HG02943 (cell line): Measurements from ENCODE around the gene FREM1.

Source experiments
- ATAC-seq: cut with Tn5 transposase; IDR thresholded peaks from one replicate; pipeline ENCODE4 v1.9.1; 2021; ENCODE audit warnings: mild to moderate bottlenecking, low read depth, moderate library complexity; ENCODE audit not compliant: unreplicated experiment

The FREM1 gene

DNA sequence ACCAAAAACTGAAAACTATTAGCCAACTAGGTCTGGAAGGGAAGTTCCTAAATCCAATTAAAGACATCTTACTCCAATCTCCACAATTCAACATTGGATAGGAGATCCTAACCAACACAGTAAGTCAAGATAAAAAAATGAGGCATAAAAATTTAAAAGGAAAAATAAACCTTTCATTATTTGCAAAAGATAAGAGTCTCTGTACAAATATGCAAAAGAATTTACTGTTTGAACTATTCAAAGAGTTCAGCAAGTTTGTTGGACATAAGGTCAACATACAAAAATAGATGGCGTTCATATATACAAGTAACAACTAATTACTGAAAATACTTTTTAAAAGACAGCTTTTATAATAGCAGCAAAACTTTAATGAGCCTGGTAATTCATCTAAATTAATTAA is 3.1 kb upstream of the FREM1 start:
- no peak for ATAC-seq

DNA sequence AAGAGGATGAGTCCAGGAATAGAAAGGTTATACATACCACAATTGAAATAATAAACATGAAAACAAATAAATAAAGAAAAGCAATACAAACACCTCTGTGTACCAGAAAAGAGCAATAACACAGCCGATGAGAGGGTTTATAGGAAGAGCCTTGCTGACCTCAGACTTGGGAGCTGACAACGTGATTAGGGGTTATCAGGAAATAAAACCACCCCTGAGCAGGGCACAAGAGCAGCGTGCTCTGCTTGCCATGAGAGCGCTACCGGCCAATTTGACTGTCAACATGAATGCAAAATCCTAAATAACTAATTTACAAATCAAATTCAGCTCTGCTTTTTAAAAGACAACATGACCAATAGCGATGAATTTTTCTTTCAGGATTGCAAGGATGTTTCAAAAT is 2.6 kb upstream of the FREM1 start:
- ATAC-seq = no peak

DNA sequence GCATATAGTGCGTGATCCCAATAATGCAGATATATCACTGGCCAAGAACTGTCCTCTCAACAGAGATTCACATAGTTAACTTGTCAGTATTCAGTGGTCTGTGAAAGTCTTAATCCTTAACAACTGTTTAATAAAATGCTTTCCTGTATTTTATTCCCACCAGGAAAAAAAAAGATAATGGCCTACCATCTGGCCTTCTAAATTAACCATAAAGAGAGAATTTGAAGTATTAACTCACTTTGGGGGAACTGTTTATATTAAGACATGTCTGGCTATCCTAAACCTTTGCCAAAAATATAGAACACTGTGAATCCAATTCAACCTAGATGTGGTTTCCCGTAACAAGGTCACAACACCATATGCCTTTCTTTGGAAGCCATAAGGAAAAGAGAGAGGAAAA is 818 bp upstream of the FREM1 start:
- ATAC-seq = no peak

DNA sequence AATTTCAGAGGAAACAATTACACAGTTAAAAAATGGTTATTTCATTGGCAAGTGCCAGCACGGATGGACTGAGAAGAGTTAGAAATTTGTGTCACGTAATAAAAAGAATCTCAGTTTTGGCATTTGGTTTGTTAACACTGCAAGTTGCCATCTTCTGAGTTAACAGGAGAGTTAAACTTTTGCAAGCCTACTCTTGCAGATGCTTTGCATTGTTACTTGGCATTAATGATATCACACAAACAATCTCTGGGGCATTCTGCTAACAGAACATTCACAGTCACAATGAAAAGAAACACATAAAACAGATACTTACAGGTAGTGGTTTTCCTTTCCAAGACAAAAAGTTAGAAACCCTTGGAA is 647 bp downstream of the FREM1 start:
- no peak for ATAC-seq

DNA sequence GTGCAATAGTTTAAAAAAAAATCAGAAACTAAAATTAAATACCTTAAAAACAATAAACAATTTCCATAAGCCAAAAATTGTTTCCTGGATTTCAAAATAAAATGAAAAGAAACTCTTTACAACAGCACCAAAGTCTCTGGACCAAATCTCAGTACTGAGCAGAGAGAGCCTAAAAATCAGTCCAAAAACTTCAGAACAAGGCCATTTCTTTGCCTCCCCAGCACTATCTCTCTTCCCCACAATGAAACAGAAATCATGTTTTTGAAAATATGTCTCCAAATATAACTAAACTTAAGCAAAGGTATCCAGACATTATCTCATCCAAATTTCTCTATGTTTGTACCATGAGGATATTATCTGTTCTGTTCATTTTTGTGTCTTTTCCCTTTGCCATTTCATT is 1.0 kb downstream of the FREM1 start:
- ATAC-seq = no peak

DNA sequence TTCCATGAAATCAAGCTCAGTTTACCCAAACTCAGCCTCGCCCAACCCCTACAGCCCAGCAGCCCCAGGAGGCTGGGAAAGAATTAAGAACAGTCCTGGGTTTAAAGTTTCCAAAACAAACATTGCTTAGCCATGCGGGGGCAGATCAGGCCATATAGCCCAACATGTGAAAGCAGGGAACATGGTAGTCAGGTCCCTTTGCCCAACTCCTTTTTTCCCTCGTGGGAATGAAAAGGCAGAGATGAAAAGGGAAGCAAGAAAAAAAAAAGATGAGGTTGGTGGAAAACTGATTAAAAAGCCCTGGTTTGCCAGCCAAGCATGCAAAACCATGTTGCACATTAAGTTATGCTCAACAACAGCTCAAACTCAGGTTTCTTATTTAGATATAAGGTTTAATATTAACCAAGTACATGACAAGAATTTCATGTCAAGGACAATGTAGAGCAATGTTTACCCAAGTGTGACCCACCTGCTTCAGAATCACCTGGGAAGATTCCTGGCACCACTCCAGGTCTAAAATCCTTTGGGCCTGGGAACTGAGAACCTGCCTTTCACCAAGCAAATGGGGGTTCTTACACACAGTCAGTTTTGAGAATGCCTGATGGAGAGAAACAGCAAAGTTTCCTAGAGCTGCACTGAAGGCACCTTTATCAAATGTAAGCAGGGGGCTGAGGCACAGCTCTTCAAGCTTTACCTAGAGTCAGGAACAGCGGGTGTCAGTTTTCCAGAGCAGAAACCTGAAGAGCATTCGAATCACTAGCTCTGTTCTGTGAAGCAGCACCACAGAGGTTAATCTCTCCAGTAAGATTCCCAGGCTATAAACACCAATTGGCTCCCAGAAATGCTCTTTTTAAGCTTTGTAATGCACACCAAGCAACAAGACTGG is 1.7 kb downstream of the FREM1 start:
- ATAC-seq = no peak

DNA sequence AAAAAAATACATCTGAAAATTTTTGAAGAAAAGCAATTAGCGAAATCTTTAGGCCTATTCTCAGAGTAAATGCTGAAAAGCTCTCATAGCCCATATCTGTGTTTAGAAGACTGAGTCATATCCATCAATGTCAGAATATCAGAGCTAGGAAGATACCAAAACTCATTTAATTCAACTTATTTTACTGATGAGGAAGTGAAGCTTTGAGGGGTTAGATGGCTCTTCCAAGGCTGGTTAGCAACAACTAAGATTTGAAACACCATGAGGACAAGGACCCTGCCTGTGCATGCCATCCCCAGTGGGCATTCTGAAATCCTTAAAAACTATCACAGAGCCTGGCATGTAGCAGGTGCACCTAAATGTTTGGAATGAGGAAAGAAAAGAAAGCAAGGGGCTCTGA is 2.5 kb downstream of the FREM1 start:
- ATAC-seq = no peak

DNA sequence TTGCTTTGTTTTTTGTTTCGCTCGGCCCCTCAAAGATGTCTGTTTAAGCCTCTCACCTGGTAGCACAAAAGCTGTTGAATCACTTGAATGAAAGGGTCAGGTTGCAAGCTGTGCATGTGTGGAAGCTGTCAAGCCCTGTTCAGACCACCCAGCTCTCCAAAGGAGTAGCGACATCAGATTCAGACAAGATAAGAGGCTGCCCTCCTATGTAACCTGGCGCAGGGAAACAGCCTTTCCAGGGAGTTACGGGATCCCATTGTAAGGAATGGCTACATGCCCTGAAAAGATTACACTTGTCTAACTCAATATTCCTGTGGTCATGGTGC is 2.9 kb downstream of the FREM1 start:
- ATAC-seq = no peak

DNA sequence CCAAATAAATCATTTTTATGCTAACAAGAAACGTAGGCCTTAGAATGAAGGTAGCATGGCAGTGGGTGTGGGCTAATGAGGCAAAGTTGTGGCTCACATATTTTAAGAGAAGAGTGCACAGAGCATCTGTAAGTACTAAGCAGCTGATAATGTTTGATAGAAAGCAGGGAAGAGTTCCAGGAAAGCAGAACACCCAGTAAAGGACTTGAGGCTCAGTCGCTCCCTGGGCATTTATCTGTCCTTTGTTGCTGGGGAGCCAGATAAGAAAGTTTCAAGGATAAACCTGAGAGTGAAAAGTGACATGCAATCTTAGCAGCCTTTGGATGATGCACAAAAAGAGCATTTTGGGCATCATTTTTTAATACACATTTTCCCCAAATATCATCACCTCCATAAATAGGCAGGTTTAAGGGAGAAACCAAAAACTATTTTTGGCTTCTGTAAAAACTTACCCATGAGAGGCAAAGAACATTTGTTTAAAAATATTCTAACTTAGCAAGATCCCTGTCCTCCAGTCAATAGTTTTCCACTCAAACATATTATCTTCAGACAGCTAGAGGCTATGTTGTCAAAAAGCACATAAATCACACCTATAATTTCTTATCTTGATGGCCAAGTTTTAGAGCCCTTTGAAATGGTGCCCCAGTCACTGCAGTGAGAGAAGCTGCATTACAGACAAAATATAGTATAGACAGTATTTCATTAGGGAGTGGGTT is 3.4 kb downstream of the FREM1 start:
- ATAC-seq = no peak

DNA sequence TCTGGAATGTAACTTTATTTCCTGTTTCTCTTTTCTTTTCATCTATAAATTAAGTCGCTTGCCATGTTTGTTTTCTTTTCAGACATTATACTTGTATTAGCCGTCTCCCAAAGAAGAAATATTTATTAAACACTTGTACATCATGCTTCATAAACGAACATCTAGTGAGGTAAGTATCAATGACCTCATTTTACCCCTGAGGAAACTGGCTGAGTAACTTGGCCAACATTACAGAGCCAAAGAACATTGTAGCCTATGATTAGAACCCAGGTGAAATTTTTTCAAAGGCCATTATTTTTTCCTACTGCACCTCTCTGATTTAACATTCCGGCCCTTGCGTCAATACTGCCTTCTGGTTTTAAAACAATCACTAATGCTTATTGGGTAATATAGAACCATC is 4.2 kb downstream of the FREM1 start:
- ATAC-seq = no peak

DNA sequence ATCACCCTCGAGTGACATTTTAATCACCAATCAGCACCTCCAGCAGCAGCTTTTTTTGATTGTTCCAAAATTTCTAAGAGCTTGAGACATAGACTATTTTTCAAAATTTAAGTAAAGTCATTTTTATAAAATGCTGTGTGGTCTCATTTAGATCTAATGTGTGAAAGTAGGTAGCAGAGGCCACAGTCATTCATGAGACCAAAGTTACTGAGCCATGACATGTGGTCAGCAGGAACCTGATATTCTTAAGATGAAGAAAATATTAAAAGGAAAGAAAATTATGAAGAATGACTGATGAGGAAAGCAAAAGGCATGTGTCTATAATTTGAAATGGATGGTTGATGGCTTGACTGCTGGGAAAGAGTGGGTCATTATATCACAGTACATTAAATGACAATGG is 7.2 kb downstream of the FREM1 start:
- ATAC-seq = no peak

DNA sequence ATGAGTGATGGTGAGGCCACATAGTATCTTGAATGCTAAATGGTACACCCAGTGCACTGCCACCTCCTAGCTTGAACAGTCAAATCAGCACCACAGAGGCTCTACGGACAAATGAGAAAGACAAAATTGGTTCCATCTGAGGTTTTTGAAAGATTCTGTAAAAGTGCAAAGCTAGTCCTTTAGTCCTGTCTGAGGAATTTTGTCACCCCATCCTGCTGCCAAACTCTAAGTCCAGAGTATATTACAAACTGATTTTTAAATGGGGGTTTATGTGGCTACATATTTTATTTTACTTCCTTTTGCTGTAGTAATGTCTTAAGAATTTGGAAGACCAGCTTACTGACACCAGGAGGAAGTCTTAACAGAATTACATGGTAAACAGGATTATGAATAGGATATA is 7.7 kb downstream of the FREM1 start:
- ATAC-seq = no peak

DNA sequence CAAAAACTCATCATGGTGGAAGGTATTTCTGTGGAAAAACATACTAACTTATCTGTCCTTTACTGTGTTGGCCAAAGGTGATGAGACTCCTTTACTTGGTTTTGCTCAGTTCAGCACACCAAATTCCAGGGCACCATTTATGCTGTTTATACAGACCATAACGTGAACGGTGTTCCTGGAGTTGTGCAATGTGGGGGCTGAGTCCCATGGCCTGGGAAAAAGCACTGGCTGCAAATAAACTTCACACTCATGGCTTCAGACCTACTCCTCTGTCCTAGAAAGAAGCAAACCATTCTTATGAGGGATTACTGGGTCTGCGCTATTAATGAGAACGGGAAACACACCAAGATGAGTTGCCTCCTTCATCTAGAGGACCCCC is 10.4 kb downstream of the FREM1 start:
- no peak for ATAC-seq

DNA sequence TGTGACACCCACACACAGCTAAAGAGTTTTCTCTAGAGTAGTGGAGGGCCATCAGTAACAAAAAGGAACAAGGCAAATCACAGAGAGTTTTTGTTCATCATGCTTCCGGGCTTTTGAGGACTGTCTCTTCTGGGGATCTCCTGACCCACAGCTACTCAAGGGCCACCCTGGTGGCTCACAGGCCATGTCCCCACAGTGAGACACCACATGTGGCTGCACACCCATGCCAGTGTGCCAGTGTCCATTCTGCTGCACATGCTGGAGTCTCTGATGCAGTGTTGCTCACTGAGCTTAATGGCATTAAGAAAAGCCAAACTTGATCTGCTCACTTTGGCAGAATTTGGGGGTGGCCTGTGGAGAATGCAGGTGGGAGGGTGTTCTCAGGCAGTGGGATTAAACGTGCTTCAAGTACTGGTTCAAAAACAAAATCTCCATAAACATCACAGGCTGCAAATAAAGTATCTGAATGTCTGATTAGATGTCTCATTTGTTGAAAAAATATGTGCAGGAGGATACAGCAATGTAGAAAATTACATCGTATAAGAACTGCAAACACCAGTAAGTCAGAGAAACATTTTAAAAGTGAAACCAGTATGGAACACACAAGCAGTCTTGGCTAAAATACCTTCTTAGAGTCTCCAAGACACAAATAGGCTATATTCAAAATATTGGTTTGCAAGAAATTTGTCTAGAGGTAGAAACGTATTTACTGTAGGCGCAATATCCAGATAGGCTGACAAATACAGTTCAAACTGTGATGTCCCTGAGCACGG is 11.0 kb downstream of the FREM1 start:
- ATAC-seq = no peak

DNA sequence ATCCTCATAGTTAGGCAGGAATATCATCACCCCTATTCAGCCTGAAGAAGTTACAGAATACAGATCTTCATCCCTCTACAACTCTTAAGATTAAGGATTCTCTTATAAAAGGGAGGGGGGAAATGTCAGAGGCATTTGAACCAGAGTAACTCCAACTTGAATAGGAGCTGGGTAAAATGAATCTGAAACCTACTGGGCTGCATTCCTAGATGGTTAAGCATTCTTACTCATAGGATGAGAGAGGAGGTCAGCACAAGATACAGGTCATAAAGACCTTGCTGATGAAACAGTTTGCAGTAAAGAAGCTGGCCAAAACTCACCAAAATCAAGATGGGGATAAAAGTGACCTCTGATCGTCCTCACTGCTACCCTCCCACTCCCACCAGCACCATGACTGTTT is 14.4 kb downstream of the FREM1 start:
- no peak for ATAC-seq

DNA sequence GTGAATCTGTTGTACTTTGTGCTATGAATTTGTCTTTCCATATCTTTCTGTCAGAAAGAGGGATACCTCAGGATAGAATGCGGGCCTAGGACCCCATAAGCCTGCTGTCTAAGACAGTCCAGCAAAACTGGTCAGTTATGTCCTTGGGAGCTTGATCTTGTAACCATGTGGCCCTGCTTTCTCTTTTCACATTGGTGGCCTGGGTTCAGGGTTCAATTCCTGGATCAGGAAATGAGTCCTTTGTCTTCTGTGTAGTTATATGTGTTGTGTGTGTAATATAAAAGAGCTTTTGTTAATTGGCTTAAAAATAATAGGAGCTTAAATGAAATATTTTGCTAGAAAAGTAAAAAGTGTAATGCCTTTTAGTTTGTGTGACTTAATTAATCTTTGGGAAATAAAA is 16.9 kb downstream of the FREM1 start:
- no peak for ATAC-seq

DNA sequence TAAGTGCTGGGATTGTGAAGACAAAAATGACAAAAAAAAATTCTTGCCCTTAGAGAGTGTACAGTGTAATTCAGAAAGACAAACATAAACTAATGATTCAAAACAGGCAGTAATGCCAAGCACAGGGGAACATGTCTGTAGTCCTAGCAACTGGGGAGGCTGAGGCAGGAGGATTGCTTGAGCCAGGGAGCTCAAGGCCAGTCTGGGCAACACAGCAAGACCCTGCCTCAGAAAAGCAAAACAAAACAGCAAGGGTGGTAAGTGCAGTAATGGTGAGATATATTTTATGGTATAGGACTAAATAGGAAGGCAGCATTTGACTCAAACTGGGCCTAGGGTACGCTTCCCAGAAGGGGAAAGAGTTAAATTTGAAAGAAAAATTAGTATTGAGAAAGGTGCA is 18.9 kb downstream of the FREM1 start:
- no peak for ATAC-seq

DNA sequence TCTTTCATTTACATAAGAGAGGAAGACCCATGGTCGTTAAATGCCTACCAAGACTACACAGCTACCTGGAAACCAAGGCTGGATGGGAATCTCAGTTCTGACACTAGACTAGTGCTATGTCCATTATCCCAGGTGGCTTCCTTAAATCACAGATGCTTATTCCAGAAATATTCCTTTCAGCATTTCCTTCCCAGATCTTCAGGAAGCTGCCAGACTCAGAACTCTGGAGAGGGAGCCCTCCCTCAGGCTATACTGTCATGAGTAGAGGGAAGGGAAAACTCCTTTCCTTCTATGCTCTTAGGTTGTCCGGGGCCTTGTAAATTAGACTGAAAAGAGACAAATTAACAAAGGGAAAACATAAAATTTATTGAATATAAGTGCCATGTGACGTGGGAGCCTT is 20.8 kb downstream of the FREM1 start:
- ATAC-seq = no peak

DNA sequence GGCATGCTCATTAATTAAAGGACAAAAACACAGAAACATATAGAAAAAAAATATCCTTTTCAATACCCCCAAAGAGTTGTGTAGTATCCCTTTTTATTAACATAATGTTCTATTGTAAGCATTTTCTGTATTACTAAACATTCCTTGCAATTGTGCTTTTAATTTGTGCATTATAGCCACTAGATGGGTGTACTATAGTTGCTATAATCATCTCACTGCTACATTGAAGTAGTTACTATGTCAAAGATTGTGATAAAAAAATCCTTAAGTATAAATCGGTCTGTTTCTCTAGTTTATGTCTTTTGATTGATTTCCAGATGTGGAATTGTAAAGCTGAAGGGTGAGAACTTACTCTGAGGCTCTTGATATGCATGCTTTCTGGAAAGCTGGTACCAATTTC is 21.4 kb downstream of the FREM1 start:
- no peak for ATAC-seq

DNA sequence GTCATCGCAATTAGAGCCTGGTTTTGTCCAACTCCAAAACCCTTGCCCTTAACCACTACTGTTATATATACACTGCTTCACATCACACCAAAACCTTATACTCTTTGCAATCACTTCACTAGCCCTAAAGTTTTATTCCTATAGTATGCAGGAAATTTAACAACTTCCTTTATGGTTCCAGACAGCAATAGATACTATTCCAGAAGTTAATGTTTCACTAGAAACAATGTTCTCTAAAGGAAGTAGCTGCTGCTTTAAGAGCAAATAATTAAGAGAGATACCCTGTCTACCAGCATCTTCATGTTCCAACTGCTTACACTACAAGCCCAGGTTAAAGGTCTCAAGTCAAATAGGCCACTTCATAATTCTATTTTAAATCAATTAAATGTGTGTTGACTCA is 22.0 kb downstream of the FREM1 start:
- ATAC-seq = no peak

DNA sequence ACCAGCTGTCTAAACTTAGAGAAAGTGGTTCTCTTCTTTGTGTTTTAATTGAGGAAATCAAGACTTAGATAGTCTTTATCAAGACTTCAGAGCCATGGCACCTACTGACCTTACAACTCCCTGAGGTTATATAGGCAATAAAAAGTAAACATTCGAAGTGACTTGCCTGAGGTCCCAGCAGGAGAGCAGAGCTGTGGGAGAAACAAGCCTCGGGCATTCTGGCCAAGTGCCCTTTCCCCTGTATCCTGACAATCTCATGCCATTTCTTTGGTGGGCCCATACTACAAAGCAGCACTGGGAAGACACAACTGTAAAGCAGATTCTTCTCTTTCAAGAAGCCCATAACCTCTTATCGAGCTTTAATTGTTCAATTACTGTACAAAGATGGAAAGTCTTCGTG is 23.1 kb downstream of the FREM1 start:
- ATAC-seq = no peak
